NCI-H82 treated with DMSO at 0.1 percent for 48 hours (cell line): ENCODE results near the gene APOL1.
"Not testable (repeated sequence)": the region's sequence is repeated elsewhere in the genome, so short reads cannot be mapped to it uniquely, and the experiment has no call there.

Experiments
- DNase-seq: peaks from one replicate; lab custom pipeline; 2025; ENCODE audit not compliant: unreplicated experiment; lab: John Stamatoyannopoulos, UW

The APOL1 gene

GRCh38 chr22:36290391-36291075, 37.6 kb downstream of the APOL1 start:
- not testable (repeated sequence) for DNase-seq

DNA sequence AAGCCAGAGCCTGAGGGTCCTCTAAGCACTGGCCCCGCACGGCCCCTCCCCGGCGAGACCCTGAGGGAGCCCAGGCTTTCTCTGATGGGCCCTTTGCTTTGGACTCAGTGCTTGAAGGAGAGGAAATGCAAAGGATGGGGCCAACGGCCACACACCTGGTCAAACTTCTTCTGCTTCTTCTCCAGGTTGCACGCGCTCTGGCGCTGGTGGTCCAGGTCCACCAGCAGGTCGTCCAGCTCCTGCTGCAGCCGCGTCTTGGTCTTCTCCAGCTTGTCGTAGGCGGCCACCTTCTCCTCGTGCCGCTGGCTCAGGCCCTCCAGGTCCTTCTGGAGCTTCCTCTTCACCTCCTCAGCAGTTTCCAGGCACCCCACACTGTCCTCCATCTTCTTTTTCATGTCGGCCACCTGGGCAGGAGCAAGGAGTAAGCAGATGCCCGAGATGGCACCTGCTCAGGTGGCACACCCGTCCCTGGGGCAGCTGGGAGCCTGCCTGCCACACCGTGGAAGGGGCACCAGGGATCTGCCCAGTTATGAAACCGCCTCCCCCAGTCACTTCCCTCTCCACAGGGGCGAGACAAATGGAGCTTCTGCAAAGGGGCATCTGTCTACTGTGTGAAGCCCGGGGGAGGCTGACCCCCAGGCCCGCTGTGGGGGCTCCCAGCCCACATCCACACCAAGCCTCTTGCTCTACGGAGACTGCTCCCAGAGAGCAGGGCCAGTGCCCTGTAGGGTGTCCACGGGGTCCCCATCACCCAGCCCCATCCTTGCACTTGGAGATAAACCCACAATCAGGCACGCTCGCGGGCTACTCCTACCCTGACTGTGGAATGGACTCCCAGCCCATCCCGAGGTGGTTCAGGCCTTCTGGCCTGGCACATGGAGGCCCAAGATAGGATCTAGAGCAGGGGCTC, 39.2 kb downstream of the APOL1 start:
- no peak for DNase-seq

- no peak for DNase-seq
Observed at GRCh38 chr22:36292823-36293530, 40.0 kb downstream of the APOL1 start.

DNA sequence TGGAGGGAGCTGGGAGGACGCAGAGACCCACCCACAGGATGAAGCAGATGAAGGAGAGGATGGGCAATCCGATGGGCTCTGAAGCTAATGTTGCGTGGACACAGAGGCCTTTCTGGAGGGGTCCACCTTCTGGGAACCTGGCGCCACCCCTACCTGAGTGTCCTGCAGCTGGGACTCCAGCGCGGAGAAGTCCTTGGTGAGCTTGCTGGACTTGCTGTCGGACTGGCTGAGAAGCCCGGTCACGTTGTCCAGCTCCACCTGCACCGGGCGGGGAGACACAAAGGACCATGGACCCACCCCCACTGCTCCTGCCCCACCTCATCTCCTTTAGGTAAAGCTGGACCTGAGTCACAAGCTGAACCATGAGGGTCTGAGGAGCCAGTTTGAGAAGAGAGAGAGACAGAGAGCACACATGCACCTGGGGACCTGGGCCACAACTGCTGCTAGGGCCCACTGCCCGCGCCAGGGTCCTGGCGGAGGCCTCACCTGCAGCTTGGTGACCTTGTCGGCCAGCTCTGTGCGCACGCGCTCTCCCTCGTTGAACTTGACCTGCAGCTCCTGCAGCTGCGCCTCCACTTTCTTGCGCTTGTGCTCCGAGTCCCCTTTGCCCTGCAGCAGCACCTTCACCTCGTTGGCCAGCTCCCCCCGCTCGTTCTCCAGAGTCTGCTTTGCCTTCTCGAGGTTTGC, 40.8 kb downstream of the APOL1 start:
- DNase-seq: no peak

DNA sequence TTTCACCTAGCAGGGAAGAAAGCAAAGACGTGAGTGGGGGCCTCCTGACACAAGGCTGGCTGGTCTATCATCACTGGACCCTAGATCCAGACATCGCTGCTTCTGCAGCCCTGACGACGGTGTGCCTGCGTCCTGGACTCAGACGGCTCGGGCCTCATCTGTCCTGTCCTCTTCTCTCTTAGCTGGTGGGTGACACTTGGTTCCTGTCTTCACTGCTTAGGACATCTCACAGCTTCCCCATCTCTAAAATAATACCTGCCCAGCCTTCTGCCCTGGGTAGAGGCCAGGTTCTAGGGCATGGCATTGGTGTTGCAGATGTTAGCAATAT, 41.3 kb downstream of the APOL1 start:
- DNase-seq: no peak

DNA sequence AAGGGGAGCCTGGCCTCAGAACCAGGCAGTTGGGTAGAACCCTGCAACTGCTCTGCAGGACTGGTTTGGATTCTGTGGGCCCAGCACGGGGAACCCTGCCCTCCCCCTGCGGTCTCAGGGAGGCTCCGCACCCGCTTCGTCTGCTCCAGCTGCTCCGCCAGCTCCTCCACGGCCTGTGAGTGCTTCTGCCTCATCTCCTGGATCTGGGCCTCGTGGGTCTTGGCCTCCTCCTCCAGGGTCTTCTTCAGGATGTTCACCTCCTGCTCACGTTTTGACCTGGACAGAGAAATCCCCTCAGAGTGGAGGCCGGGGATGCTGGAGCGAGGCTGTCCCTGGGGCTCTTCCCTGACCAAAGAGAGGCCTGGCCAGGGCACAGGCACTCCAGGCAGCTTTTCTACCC, 41.9 kb downstream of the APOL1 start:
- no peak for DNase-seq

GRCh38 chr22:36295247-36295646, 42.3 kb downstream of the APOL1 start:
- no peak for DNase-seq

DNA sequence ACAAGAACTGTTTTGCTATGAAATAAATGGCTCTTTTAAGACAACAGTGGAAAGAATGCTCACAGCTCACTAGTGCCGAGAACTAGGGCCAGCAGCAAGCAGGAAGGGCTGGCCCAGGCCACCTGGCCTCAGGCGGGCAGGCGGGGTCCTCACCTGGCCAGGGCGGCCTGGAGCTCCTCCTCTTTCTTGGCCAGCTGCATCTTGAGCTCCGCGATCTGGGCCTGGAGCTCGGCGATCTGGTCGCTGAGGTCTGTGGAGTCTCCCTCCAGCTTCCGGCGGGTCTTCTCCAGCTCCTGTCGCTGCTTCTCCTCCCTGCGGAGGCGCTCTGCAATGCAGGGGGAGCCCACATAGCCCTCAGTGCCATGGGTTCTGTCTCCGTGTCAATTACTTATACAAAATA, 43.8 kb downstream of the APOL1 start:
- no peak for DNase-seq

- DNase-seq: no peak
Observed at GRCh38 chr22:36297568-36297967, 44.6 kb downstream of the APOL1 start.

DNA sequence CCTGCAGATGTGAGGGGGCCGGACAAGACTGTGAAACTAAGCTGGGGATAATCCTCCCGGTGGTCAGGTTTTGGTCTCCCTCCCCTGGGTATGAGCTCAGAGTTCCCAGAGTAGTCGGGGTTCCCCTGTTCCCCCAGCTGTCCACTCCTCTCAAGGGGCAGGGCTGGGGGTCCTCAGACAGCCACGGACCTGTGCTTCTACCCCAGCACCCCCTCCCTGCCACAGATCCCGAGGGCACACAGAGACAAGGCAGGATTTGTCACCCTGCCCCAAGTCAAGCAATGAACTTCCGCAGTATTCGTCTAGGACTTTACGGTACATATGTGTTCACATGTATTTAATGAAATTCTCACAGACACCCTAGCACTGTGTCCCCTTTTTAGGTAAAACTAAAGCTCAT, 45.2 kb downstream of the APOL1 start:
- no peak for DNase-seq

DNA sequence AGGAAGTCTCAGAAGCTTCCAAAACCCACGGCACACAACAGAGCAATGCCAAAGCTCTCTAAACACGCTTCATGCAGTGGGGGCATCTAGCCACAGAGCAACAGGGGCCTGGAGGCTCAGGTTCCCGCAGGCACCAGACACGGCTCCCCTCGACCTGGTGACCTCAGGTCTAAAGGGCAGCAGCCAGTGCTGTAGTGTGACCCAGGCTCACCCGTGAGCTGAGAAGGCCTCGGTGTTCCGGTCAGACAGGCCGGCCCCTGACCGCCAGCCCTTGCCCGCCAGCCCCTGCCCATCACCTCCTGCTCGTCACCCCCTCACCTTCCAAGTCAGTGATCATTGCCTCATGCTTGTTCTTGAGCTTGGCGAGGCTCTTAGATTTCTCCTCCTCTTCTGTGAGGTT, 45.7 kb downstream of the APOL1 start:
- DNase-seq: no peak

DNA sequence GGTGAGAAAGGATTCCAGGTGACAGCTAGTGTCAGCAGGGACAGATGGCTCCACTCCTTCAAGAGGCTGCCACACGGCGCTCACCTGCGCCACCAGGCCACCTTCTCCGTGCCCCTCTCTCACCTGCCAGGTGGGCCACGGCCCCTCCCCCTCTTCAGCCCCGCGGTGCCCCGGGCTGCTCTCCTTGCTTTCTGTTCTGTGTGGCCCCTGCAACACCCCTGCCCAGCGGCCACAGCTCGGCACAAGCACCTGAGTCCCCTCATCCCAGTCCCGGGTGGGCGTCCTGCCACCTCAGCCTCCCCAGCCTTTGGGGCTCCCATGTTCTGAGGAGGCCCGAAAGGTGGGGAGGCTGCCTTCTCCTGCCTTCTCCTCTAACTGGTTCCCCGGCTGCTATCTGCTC, 46.4 kb downstream of the APOL1 start:
- no peak for DNase-seq

GRCh38 chr22:36299911-36300310, 47.0 kb downstream of the APOL1 start:
- no peak for DNase-seq

DNA sequence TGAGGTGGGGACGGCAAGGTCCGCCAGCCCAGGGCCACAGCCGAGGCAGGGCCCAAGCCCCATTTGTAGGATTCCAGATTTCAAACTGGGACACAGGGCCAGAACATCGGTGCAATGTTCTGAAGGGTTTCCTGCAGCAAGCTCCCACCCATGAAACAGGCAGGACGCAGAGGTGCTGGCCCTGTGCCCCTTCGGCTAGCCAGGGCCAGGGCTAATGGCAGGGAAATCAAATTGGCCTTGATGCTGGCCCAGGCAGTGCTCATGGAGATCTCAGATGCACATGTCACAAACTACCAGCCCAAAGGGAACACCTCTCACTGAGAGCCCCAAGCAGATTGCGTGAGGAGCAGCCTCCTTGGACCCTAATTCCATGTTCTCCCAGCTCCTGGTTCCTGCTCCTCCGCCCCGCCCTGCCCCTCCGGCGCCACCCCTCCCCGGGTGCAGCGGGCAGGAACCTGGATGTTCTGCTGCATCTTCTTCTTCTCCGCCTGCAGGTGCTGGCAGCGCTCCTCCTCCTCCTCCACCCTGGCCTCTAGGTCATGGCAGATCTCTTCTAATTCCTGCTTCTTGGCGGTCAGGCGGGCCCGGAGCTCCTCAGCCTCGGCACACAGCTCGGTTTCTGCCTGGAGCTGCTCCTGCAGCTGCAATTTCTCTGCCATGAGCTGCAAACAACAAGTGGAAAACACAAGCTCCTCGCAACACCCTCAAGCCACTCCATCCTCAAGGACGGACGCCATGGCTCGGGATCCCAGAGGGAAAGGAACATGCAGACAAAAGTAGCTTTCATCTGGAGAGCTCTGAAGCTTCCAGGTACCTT, 47.7 kb downstream of the APOL1 start:
- no peak for DNase-seq

DNA sequence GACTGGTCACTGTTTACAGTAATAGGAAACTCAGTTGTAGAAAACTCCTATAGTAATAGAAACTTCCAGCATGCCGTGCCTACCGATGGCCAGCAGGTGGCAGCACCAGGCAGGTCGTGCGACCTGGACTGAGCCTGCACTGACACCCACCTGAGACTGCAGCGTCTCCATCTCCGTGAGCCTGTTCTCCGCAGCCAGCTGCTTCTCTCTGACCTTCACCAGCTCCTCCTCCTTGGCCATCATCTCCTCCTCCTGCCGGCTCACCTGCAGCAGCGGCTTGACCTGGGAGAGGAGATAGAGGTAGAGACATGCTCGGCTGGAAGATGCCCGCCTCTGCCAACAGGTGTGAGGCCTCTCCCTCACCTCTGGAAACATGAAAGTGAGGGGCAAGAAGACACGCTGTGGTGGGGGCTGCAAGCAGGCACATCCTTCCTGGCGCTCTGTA, 48.5 kb downstream of the APOL1 start:
- DNase-seq: peak; percentile 7

DNA sequence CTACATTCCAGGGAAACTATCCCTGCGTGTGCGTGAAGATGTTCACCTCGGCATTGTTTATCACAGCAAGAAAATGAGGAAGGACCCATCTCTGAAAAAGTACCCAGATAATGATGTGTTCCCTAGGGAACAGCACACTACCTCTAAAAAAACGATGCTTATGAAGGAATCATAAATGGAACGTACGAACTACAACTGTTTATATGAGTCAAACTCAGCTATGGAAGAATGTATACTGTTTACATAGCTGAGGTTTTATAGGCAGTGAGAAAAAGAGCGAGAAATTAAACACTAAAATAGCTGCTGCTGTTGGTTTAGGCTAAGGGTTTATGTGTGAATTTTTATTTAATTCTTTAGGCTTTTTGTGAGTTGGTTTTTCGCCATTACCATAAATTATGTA, 48.9 kb downstream of the APOL1 start:
- DNase-seq: no peak

GRCh38 chr22:36302439-36303114, 49.6 kb downstream of the APOL1 start:
- DNase-seq: no peak

DNA sequence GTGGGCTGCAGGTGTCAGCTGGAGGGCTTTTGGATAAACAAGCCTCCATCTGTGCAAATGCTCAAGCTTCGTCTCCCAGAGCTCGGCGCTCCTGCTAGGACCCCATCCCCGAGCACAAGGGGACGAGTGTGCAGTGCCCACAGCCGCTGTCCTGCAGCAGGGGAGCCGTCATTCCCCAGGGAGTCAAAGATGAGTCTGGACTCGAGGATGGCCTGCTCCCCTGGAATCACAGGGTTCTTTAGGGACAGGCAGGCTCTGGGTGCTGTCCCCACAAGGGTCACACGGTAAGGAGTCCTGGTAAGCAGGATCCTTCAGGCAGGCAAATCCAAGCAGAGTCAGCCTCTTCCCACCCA, 50.2 kb downstream of the APOL1 start:
- DNase-seq: no peak

DNA sequence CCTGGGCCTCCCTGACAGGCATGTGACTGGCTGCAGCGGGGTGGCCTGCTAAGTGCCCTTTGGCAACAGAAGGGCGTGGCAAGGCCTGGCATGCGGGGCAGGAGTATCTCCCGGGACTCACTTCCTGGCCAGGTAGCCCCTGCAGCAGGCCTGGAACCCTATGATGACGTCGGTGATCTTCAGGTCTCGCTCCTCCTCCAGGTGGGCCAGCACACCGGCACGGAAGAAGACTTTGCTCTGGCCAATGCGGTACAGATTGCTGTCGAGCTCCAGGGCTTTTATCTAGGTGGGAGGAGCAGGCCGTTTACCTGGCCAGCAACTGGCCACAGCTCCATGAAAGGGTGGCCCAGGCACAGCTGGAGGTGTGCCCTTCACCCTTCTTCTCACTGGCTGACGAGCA, 50.9 kb downstream of the APOL1 start:
- no peak for DNase-seq

DNA sequence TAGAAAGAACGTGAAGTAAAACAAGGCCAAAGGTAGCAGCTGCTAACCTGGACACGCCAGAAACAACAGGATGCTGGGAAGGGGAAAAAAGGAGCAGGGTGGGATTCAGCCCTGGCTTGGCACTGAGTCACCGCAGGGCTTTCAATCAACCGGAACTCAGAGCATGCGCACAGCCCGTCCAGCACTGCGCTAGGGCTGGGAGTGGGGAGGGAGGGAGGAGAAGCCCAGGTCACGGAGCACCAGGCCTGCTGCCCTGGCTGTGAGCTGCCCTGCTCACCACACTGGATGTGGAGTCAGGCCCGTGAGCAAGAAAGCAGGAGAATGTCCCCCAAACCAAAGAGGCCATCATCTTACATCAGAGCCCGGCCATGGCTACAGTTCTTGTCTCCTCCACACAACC, 51.5 kb downstream of the APOL1 start:
- DNase-seq: no peak
